ENCODE data around the gene OSBPL3.

DNA sequence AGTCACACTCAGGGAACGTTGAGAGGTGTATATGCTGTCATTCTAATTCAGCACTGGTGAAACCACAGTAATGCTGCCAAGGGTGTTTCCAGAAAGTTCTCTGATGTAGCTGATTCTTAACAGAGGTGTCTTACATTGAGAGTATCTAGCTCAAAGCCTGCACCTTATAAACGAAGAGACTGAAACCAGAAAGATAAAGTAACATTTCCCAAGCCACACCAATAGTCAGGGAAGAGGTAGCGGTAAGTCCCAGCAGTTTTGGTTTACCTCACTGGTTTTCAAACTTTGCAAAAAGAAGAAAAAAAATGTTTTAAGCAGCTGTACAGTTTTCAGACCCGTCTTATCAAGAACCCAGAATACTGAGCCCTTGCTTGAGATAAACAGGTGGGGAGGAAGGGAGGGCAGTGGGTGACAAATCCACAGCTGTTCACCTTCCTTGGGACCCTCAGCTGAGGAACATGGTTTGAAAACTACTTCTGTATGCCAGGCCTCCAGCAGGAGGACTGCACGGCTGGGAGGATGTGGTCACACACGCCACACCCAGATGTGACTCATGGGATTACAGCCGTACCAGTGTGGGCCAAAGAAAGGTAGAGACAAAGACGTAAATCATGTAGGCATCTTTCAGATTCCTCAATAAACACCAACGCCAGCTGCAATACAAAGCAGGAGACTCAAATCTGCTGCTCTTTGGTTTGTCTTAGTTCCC lies 158.8 kb downstream of the OSBPL3 start:
- TF ChIP-seq, protein P1, sequence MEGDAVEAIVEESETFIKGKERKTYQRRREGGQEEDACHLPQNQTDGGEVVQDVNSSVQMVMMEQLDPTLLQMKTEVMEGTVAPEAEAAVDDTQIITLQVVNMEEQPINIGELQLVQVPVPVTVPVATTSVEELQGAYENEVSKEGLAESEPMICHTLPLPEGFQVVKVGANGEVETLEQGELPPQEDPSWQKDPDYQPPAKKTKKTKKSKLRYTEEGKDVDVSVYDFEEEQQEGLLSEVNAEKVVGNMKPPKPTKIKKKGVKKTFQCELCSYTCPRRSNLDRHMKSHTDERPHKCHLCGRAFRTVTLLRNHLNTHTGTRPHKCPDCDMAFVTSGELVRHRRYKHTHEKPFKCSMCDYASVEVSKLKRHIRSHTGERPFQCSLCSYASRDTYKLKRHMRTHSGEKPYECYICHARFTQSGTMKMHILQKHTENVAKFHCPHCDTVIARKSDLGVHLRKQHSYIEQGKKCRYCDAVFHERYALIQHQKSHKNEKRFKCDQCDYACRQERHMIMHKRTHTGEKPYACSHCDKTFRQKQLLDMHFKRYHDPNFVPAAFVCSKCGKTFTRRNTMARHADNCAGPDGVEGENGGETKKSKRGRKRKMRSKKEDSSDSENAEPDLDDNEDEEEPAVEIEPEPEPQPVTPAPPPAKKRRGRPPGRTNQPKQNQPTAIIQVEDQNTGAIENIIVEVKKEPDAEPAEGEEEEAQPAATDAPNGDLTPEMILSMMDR (conservative IDR thresholded peaks at IDR 0.05 in 1 of 2, IDR thresholded peaks at IDR 0.05 in 1 of 2; ENCODE audit: low read depth in 1 of 2, low read length in 2 of 2) = peak; percentile 29 to 50
- TF ChIP-seq EZH2 (IDR thresholded peaks at IDR 0.05; ENCODE audit: low read length, missing control alignments) = no peak

Data from fibroblast of lung (primary cell).